H9 (cell line): ENCODE data around the gene GRB10. TPM values are rescaled to one million over a fixed set of nuclear protein-coding genes. Genes with fewer than 3 reads are reported as not detected.

Source experiments
- DNase-seq: peaks from one replicate; pipeline ENCODE4 v3.0.0-alpha.2; 2017
- H2AFZ ChIP-seq: one replicate; pipeline ENCODE4 v1.6.1; 2013; ENCODE audit warnings: mild to moderate bottlenecking, low read length, control low read depth, moderate library complexity
- H2AK5ac ChIP-seq: 2 replicates; pipeline ENCODE4 v1.6.1; 2013; ENCODE audit warnings: low read length, control low read depth, mixed read lengths; ENCODE audit not compliant: insufficient read length
- H2BK120ac ChIP-seq: one replicate; pipeline ENCODE4 v1.6.1; 2013; ENCODE audit warnings: low read depth, mild to moderate bottlenecking, low read length, control low read depth, inconsistent platforms; ENCODE audit not compliant: poor library complexity, severe bottlenecking
- H2BK12ac ChIP-seq: 2 replicates; pipeline ENCODE4 v1.6.1; 2013; ENCODE audit warnings: low read length, control low read depth, mixed read lengths, low read depth; ENCODE audit not compliant: insufficient read length
- H2BK15ac ChIP-seq: 2 replicates; pipeline ENCODE4 v1.6.1; 2013; ENCODE audit warnings: low read depth, low read length, control low read depth
- H2BK20ac ChIP-seq: one replicate; pipeline ENCODE4 v1.6.1; 2013; ENCODE audit warnings: low read depth, mild to moderate bottlenecking, low read length, control low read depth, inconsistent platforms; ENCODE audit not compliant: poor library complexity, severe bottlenecking
- H2BK5ac ChIP-seq: 2 replicates; pipeline ENCODE4 v1.6.1; 2013; ENCODE audit warnings: low read length, control low read depth, mixed read lengths; ENCODE audit not compliant: insufficient read length
- H3K14ac ChIP-seq: 2 replicates; pipeline ENCODE4 v1.6.1; 2013; ENCODE audit warnings: low read length, control low read depth; ENCODE audit not compliant: insufficient read depth
- H3K18ac ChIP-seq: 2 replicates; pipeline ENCODE4 v1.6.1; 2013; ENCODE audit warnings: low read depth, mild to moderate bottlenecking, mixed read lengths, low read length, control low read depth; ENCODE audit not compliant: insufficient read length
- H3K23ac ChIP-seq: 2 replicates; pipeline ENCODE4 v1.6.1; 2013; ENCODE audit warnings: low read length, control low read depth, mixed read lengths, low read depth; ENCODE audit not compliant: insufficient read length
- H3K23me2 ChIP-seq: 2 replicates; pipeline ENCODE4 v1.6.1; 2013; ENCODE audit warnings: low read depth, mild to moderate bottlenecking, mixed read lengths, low read length, control low read depth; ENCODE audit not compliant: insufficient read length, poor library complexity, severe bottlenecking
- H3K27ac ChIP-seq: 2 replicates; pipeline ENCODE4 v1.5.1; 2013; ENCODE audit warnings: low read length, control low read depth, mixed read lengths, low read depth; ENCODE audit not compliant: insufficient read length
- H3K27me3 ChIP-seq: 2 replicates; pipeline ENCODE4 v1.6.1; 2013; ENCODE audit warnings: low read length, control low read depth, inconsistent platforms; ENCODE audit not compliant: insufficient read depth
- H3K4ac ChIP-seq: 2 replicates; pipeline ENCODE4 v1.6.1; 2013; ENCODE audit warnings: low read depth, mild to moderate bottlenecking, control low read depth, inconsistent platforms, low read length, moderate library complexity
- H3K4me1 ChIP-seq: 2 replicates; pipeline ENCODE4 v1.6.1; 2013; ENCODE audit warnings: low read length, control low read depth, inconsistent platforms; ENCODE audit not compliant: insufficient read depth
- H3K4me2 ChIP-seq: 2 replicates; pipeline ENCODE4 v1.6.1; 2013; ENCODE audit warnings: low read length, control low read depth, mixed read lengths; ENCODE audit not compliant: insufficient read length, insufficient read depth
- H3K56ac ChIP-seq: 2 replicates; pipeline ENCODE4 v1.6.1; 2013; ENCODE audit warnings: low read depth, mild to moderate bottlenecking, mixed read lengths, low read length, control low read depth; ENCODE audit not compliant: insufficient read length
- H3K79me1 ChIP-seq: 2 replicates; pipeline ENCODE4 v1.6.1; 2013; ENCODE audit warnings: low read depth, mild to moderate bottlenecking, moderate library complexity, low read length, control low read depth, inconsistent platforms; ENCODE audit not compliant: insufficient read depth, poor library complexity, severe bottlenecking
- H3K79me2 ChIP-seq: 2 replicates; pipeline ENCODE4 v1.6.1; 2013; ENCODE audit warnings: low read length, control low read depth, inconsistent platforms; ENCODE audit not compliant: insufficient read depth
- H3K9ac ChIP-seq: 2 replicates; pipeline ENCODE4 v1.6.1; 2013; ENCODE audit warnings: low read length, control low read depth, mixed read lengths; ENCODE audit not compliant: insufficient read length; ENCODE audit errors: extremely low read depth
- H3K9me3 ChIP-seq: one replicate; pipeline ENCODE4 v1.6.1; 2013; ENCODE audit warnings: low read depth, low read length, inconsistent platforms; ENCODE audit not compliant: control insufficient read depth
- H3T11ph ChIP-seq: one replicate; pipeline ENCODE4 v1.6.1; 2013; ENCODE audit warnings: mild to moderate bottlenecking, low read length, control low read depth, inconsistent platforms
- H4K20me1 ChIP-seq: one replicate; pipeline ENCODE4 v1.6.1; 2013; ENCODE audit not compliant: control insufficient read depth, insufficient read length, insufficient read depth
- H4K5ac ChIP-seq: 2 replicates; pipeline ENCODE4 v1.6.1; 2013; ENCODE audit warnings: low read depth, mild to moderate bottlenecking, mixed read lengths, low read length, control low read depth; ENCODE audit not compliant: insufficient read length
- H4K8ac ChIP-seq: replicated peaks from 2 replicates; pipeline ENCODE4 v1.6.1; 2013; ENCODE audit warnings: low read length, control low read depth, mixed read lengths, low read depth; ENCODE audit not compliant: insufficient read length
- H4K91ac ChIP-seq: 2 replicates; pipeline ENCODE4 v1.6.1; 2013; ENCODE audit warnings: low read depth, mild to moderate bottlenecking, moderate library complexity, mixed read lengths, low read length, control low read depth; ENCODE audit not compliant: insufficient read length
- H3K27ac Mint-ChIP-seq, 3 experiments: 2 replicates in 2 of 3; 3 replicates in 1 of 3; pipeline ENCODE4 v1.8.0; 2020 to 2021; ENCODE audit warnings: mixed read lengths in 3 of 3, mild to moderate bottlenecking in 1 of 3, moderate library complexity in 1 of 3
- H3K27me3 Mint-ChIP-seq: 2 replicates; pipeline ENCODE4 v1.8.0; 2021; ENCODE audit warnings: low read depth, mild to moderate bottlenecking, moderate library complexity, mixed read lengths
- H3K36me3 Mint-ChIP-seq, 3 experiments: 2 replicates in 2 of 3; 3 replicates in 1 of 3; pipeline ENCODE4 v1.8.0; 2020 to 2021; ENCODE audit warnings: low read depth in 3 of 3, mixed read lengths in 3 of 3; ENCODE audit not compliant: insufficient read depth in 1 of 3
- H3K4me1 Mint-ChIP-seq, 2 experiments: 2 replicates each; pipeline ENCODE4 v1.8.0; 2020; ENCODE audit warnings: mixed read lengths in 2 of 2
- H3K4me3 Mint-ChIP-seq, 2 experiments: 2 replicates in 1 of 2; 3 replicates in 1 of 2; pipeline ENCODE4 v1.8.0; 2020 to 2021; ENCODE audit warnings: mild to moderate bottlenecking in 2 of 2, mixed read lengths in 2 of 2, moderate library complexity in 1 of 2
- H3K9me3 Mint-ChIP-seq, 2 experiments: 2 replicates in 1 of 2; 3 replicates in 1 of 2; pipeline ENCODE4 v1.8.0; 2020; ENCODE audit warnings: mild to moderate bottlenecking in 2 of 2, mixed read lengths in 2 of 2, moderate library complexity in 1 of 2
- CTCF ChIP-seq: fragments of 200-600 bp; sonication (generic); conservative IDR thresholded peaks from 3 replicates; pipeline ENCODE4 v1.8.0; 2021; ENCODE audit warnings: antibody characterized with exemption, mild to moderate bottlenecking
- WGBS: extraction: QIAGEN DNeasy Blood & Tissue Kit; methylation state at CpG from one replicate; pipeline ENCODE4 v1.1.7; 2013; ENCODE audit warnings: missing lambda C conversion rate, low lambda C conversion rate, mixed read lengths; ENCODE audit not compliant: insufficient read length; ENCODE audit errors: extremely low coverage; 5-methylcytosine and 5-hydroxymethylcytosine counted together
- total RNA-seq: library from RNA; stranded (reverse); gene quantifications from 2 replicates; pipeline ENCODE4 v1.2.1, GENCODE V29; 2021

The GRB10 gene
- total RNA-seq, 1 experiment from 2014 or later: 108 TPM

GRCh38 chr7:50806143-50806542 lies 23.4 kb upstream of the GRB10 start:
- peaks cover 13% of the 10 kb centered on the region for H3K27me3 Mint-ChIP-seq
- no CpG with 5 or more reads among the region's 9 CpGs for WGBS

More at GRCh38 chr7:50806143-50806542, 23.4 kb upstream of the GRB10 start:
- H2BK20ac ChIP-seq: no peak overlapping the region
- H3K4ac ChIP-seq: no peak overlapping the region
- H4K20me1 ChIP-seq: no peaks in the 10 kb centered on the region
- H3K14ac ChIP-seq: no peak overlapping the region; the same call in 1 of the 2 replicates
- no peak overlapping the region for H3K27ac ChIP-seq
- no peak overlapping the region for H3K4me3 Mint-ChIP-seq
- no peak overlapping the region for H3K23ac ChIP-seq
- no peaks in the 10 kb centered on the region for H3K79me2 ChIP-seq
- no peak overlapping the region for H3K4me2 ChIP-seq
- H3K36me3 Mint-ChIP-seq: no peaks in the 10 kb centered on the region; a peak in 1 of 7 replicates
- H2BK15ac ChIP-seq: no peak overlapping the region
- no peak for TF ChIP-seq CTCF
- H2BK12ac ChIP-seq: no peak overlapping the region
- H3K4me1 ChIP-seq: peaks cover 4% of the 10 kb centered on the region; the same call in 1 of the 2 replicates
- no peaks in the 10 kb centered on the region for H3K79me1 ChIP-seq
- H2AFZ ChIP-seq: no peak overlapping the region
- H4K91ac ChIP-seq: no peak overlapping the region
- no peak overlapping the region for H4K8ac ChIP-seq
- no peaks in the 10 kb centered on the region for H3K9me3 ChIP-seq
- no peak overlapping the region for H2AK5ac ChIP-seq
- no peak overlapping the region for H3K9ac ChIP-seq
- H3K27ac Mint-ChIP-seq: no peak overlapping the region
- no peaks in the 10 kb centered on the region for H3K23me2 ChIP-seq
- H2BK5ac ChIP-seq: no peak overlapping the region
- H3K27me3 ChIP-seq: no peaks in the 10 kb centered on the region
- no peak overlapping the region for H3K56ac ChIP-seq
- H3K18ac ChIP-seq: no peak overlapping the region
- peaks cover 16 to 22% of the 10 kb centered on the region in 2 experiments for H3K4me1 Mint-ChIP-seq
- H3T11ph ChIP-seq: no peak overlapping the region
- H4K5ac ChIP-seq: no peak overlapping the region
- no peaks in the 10 kb centered on the region; a peak in 1 of 5 replicates for H3K9me3 Mint-ChIP-seq
- DNase-seq: no peak
- H2BK120ac ChIP-seq: no peak overlapping the region
